Measurements from ENCODE around the gene FOXP4.

The FOXP4 gene

DNA sequence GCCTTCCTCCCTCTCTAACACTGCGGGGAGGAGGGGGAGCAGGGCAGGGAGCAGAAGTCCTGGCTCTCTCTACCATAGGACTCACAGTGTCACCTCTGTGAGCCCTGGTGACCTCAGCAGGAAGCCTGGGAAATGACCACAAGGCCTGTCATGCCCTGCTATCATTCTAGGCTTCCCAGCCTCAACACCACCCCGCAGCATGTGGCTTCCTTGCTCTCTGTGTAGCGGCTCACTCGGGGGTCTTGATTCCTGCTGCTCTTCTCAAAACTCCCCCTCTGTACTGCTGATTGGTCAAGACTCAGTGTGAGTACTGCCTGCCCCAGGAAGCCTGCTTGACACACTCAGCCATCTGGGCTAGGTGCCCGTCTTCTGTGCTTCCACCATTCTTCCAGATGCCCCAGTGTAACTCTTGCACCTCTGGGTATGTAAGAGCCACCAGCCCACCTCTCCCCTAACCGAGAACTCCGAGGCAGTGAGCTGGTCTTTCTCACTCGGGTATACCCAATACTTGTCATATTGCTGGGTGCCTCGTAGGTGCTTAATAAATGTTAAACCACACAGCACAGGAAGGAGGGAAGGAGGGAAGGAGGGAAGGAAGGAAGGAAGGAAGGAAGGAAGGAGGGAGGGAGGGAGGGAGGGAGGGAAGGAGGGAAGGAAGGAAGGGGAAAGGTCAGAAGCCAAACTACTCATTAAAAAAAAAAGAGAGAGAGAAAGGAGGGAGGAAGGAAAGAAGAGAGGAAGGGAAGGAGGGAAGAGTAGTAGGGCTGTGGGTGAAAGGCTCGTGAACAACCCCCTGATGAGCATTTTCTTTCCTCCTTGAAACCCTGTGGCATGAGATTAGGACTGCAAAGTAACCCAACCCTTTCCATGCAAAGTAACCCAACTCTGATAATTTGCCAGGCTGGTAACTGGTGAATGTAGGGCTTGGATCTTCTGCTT, 97.0 kb downstream of the FOXP4 start:
- DNase-seq (ENCODE audit: low read depth in 2 of 2, low spot score in 1 of 2): no peak

DNA sequence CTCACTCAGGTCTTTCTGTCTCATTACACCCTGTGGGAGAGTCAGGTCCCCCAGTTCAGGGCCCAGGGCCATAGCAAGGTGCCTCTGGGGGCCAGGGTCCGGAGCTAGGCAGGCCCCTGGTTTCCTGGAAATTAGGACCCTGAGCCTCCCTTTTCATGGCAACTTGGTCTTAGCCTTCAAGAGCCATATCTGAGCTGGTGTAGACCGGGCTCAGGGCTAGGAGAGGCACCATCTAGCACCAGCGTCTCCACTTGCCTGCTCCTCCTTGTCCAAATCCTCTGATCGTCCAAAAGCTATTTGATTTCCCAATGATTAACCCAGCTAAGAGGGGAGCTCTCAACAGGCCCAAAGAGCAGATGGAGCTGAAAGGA, 97.7 kb downstream of the FOXP4 start:
- no peak for DNase-seq (ENCODE audit: low read depth in 2 of 2, low spot score in 1 of 2)

DNA sequence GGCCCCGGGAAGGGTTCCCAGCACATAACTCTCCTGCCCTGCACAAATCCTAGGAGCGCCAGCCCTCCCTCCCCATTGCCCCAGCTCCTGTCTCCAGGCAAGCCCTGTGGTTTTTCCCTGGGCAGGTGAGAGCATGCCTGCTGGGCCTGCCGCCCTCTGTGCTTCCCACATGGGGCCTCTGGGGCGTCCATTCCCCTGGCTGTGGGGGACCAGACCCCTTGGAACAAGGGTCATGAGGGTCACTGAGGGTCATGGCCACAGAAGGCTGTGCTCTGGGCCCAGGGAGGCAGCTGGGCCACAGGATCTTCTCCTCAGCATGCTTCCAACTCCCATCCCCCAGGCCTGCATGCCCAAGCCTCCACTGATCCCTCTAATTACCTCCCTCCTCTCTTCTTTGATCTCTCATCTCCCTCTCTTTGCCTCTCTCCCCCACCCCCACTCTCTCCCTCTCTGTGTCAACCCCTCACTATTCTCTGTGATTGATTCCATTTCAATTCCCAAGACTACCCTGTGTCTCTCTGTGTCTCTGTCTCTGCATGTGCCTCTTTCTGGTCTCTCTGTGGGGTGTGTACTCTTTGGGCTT, 98.2 kb downstream of the FOXP4 start:
- DNase-seq (ENCODE audit: low read depth in 2 of 2, low spot score in 1 of 2): no peak

DNA sequence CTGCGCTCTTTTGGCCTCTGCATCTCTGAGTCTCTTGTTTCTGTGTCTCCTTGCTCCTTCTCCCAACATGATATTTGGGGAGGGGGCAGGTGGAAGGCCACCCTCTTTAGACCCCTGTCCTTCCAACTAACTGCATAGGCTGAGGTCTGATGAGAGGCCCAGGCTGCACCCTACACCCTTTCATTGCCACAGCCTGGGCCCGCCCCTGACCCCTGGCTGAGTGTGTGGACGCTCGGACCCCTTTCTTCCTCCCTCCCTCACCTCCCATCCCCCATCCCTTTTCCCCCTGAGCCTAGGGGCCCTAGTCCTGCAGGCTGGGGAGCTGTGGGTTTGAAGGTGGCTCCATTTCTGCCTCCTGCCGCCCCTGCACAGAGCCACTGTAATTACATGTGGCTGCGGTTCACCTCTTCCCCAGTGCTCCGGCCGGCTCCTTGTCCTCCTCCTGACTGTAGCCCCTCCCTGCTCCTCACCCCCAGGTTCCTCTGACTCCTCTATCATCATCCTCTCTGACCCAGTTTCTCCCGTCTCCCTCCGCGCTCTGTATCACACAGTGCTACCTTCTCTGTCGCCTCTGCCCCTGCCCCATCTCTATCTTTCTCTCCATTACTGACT, 98.9 kb downstream of the FOXP4 start:
- no peak for DNase-seq (ENCODE audit: low read depth in 2 of 2, low spot score in 1 of 2)

DNA sequence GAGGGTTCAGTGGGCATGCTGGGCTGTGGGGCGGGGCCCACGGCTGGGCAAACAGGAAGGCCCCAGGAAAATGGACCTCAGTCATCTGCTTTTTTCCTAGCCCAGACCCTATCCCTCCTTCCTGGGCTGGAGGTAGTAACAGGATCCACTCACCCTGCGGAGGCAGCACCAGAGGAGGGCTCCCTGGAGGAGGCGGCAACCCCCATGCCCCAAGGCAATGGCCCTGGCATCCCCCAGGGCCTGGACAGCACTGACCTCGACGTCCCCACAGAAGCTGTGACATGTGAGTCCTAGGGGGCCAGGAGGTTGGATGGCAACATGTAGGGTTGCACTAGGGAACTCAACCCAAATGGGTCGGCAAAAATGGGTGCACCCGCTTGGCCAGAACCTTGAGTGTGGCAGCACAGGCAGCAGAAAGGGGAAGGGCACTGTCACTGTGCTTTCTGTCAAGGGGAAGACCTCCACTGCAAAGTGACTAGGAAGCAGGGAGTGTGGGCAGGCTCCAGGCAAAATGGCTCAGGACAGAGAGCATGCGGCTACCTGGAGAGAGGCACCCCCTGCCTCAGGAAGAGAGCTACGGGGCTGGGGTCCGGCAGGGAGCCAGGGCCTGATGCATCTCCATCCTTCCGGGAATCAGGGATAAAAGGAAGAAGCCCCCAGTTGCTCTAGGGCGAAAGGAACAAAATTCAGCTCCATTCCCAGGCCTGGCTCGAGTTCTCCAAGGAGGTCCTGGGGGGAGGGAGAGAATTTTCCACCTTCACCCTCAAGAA, 100.0 kb downstream of the FOXP4 start:
- no peak for DNase-seq (ENCODE audit: low read depth in 2 of 2, low spot score in 1 of 2)

DNA sequence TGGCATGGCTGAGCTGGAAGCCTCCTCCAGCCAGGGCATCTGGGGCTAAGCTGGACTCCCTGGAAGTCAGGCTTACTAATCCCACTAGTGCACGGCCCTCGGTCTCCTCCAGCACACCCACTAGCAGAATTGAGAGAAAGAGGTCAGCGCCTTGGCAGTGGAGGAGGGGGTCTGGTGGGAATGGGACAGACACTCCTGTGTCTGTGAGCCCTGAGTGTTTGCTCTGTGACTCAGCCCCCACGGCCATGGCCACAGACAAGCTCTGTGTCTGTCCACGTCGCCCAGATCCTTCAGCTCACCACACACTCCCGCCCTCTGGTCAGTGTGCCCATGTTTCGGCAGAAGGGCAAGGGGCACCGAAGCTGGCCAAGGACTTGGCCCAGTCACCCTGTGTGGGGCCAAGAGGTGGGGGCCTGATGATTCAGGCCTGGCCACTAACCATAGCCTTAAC, 100.9 kb downstream of the FOXP4 start:
- no peak for DNase-seq (ENCODE audit: low read depth in 2 of 2, low spot score in 1 of 2)

DNA sequence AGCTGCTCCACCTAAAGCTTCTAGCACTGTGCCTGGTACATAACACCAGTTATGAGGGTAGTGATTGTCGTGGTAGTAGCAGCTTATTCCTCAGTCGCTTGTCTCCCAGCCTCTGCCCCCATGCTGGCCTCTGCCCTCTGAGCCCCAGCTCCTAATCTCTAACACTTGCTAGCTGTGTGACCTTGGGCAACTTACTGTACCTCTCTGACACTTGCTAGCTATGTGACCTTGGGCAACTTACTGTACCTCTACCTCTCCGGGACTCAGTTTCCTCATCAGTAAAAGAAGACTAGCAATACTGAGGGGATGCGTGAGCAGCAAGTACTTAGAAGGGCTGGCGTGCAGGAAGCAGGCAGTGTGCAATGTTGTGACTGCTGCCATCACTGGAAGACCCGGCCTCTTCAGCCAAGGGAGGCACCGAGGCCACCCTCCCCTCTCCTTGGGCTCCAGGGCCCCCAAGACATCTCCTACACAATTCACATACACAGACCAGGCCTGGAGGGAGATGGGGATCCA, 101.9 kb downstream of the FOXP4 start:
- DNase-seq (ENCODE audit: low read depth in 2 of 2, low spot score in 1 of 2): no peak

DNA sequence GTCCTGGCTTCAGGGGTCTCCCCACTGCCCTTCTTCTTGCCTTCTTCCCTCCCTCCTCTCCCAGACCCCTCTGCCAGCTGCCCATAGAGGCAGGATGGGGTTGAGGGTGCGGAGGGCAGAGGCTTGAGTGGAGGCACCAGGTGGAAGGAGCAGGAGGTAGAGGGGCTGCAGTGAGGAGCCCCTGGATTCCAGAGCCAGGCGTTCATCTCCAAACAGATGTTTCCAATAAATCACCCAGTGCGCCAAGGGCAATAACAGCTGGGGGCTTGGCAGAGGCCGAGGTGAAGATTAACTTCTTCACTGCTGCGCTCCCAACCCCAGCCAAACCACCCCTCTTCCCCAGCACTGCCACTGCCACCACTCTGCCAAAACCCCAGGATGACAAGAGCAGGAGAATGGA, 102.7 kb downstream of the FOXP4 start:
- DNase-seq (ENCODE audit: low read depth in 2 of 2, low spot score in 1 of 2): no peak

DNA sequence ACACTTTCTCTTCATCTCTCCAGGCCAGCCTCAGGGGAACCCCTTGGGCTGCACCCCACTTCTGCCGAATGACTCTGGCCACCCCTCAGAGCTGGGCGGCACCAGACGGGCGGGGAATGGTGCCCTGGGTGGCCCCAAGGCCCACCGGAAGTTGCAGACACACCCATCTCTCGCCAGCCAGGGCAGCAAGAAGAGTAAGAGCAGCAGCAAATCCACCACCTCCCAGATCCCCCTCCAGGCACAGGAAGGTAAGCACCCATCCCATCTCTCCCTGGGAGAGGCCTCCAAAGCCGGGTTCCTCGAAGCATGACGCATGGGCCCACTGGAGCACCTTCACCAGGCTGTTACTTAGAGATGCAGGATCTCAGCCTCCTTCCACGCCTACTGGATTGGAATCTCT, 103.4 kb downstream of the FOXP4 start:
- no peak for DNase-seq (ENCODE audit: low read depth in 2 of 2, low spot score in 1 of 2)

DNA sequence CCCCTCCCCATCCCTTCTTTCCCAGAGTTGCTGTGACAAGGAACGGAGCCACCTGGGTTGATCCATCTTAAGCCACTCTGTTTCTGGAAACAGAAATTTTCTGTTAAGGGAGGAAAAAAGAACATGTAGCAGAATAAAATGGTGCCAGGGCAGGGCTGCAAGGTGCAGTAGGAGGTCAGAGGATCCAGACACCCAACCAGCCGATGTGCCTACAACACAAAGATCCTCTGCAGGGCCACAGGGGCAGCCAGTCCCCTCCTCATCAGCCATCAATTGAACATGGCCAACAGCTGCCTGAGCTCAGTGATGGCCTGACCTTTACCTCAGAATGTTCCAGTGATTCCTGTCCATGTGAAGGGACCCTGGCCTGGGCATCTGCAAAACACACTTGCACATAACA, 103.9 kb downstream of the FOXP4 start:
- no peak for DNase-seq (ENCODE audit: low read depth in 2 of 2, low spot score in 1 of 2)

DNA sequence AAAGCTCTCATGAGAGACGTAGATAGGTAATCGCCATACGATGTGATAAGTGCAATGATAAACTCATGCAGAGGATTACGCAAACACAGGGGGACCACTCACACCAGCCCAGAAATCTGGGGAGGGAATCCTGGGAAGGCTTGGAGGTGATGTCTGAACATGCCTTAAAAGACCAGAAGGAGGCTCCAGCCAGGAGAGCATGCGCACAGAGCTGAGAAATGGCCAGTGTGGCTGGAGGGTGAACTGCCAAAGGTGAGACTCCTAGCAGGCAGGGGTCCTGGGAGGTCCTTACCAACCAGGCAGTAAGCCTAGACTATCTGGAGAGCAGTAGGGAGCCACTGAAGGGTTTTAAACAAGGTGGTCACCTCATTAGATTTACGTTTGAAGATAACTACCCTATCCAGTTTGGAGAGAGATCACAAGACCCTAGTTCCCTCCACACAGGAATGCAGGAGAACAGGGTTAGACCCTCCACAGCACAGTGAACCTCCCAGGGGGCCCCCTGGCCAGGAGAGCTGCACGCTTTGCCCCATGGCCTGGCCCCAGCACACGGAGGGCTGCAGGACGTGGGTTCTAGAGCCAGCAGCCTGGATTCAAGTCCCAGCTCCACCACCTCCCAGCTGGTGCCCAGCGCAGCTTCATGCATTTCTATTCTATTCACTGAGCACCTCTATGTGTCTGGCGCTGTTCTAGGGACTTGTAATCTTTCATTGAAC, 105.2 kb downstream of the FOXP4 start:
- no peak for DNase-seq (ENCODE audit: low read depth in 2 of 2, low spot score in 1 of 2)
